HG02870 (cell line): ENCODE measurements around the gene OR11L1.

Experiments used
- ATAC-seq: cut with Tn5 transposase; IDR thresholded peaks from one replicate; pipeline ENCODE4 v1.9.1; 2021; ENCODE audit warnings: mild to moderate bottlenecking, moderate library complexity; ENCODE audit not compliant: unreplicated experiment

The OR11L1 gene

DNA sequence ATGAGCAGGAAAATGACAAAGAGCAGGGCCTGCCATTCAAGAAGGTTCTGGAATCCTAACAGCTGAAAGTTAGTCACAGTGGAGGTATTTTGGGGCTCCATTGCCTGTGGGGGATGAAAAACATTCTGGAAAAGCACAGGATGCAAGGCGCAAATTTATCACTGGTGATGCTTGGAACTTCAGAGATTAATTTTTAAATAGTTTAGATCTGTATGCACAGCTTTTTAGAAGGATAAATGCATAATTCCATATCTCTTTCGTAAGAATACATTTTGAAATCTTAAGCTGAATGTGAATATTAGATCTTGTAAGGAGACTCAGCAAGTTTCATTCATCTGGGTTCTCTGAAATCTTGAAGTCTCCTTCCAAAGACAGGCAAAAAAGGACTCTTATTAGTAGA, at the start of gene OR11L1:
Gene OR11L1, minus strand, starts transcription at position 101 of the 400 bp plus-strand sequence. Its CDS starts 0 bp downstream, at position 101.
- ATAC-seq, result no peak

DNA sequence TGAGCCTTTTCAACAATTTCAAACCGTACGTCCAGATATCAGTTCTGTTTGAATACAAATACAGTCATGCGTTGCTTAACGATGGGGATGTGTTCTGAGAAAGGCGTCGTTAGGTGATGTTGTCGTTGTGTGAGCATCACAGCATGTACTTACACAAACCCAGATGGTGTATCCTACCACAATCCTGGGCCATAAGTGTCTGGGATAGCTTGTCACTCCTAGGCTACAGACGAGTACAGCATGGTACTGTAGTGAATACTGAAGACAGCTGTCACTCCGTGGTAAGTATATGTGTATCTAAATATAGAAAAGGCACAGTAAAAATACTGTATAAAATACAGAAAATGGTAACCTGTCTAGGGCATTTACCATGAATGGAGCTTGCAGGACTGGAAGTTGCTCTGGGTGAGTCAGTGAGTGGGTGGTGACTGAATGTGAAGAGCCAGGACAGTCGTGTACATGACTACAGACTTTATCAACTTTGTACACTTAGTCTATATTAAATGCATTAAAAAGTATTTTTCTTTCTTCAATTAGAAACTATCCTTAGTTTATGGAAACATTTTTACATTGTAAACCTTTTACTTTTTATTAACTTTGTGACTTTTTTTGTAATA, 43.2 kb upstream of the OR11L1 start:
- ATAC-seq, result no peak

- no peak for ATAC-seq
Observed at GRCh38 chr1:247883346-247883745, 41.6 kb upstream of the OR11L1 start.

DNA sequence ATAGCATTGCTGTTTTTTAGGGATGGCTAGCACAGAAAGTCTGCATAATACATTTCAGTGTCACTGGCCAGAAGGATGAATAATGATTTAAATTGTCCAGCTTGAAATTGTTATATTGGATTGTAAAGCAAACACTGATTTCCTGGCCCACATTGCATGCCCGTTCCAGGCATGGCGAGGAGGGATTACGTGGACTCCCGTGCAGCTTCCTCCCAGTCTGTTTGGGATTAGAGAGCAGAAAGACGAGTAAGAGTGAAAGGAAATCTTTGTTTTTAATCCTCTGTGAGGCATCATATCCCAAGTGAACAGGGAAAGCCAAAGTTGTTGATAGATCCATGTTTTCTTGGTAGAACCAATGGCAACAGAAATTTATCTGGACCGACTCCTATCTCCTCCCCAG, 23.7 kb upstream of the OR11L1 start:
- ATAC-seq, result no peak

- no peak for ATAC-seq
Observed at GRCh38 chr1:247864644-247865043, 22.9 kb upstream of the OR11L1 start.

DNA sequence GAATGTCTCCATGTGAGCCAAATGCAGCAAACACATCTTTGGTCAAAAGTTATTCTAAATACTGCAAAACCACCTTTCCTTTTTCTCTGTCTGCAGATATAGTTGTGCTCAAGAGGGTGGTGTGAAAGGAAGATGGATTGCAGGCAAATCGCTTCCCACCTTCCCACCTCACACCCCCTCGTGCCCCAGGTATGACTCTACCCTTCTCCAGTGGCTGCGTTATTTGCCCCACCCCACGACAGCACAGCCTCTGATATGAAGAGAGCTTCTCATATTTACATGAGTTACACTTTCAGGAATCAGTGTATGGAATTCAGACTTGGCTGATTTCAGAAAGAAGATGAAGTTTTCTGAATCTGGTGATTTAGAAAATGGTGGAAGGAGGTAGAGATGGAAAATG, 21.1 kb upstream of the OR11L1 start:
- ATAC-seq, result no peak

DNA sequence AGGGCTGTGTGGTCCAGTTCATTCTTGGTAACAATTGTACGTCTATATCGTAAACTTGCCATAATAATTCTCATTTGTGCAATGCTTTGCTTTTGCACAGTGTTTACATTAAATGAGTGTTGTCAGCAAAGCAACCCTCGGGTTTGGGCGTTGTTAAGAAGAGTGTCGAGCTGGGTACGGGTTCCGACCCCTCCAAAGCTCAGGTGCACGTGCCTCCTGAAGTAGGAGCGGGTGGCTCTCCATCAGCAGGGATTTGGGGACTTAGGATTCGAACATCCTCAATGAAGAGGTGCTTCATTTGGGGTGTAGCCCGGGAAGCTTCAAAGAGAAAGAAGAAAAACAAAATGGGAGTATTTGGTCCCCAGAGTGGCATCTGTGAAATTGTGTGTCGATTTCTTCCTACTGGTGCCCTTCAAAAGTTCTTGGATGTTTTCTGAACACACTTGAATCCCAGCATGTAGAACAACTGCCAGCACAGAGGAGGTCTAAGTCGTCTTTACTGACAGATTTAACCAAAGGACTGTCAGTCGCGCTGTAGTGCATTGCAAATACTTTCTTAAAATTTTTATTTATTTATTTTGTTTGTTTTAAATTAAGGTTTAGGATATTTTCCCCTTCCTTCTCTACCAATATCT, 16.4 kb upstream of the OR11L1 start:
- no peak for ATAC-seq

- peak; percentile 38 for ATAC-seq
Observed at GRCh38 chr1:247857069-247857984, 15.6 kb upstream of the OR11L1 start, which contains the start of gene TRIM58. TSS of gene TRIM58 (plus strand) at chr1:247857187. CDS start at chr1:247857247, 60 bp downstream.

- ATAC-seq, result no peak
Observed at GRCh38 chr1:247855911-247856310, 14.2 kb upstream of the OR11L1 start.

- no peak for ATAC-seq
Observed at GRCh38 chr1:247854899-247855545, 13.3 kb upstream of the OR11L1 start.

DNA sequence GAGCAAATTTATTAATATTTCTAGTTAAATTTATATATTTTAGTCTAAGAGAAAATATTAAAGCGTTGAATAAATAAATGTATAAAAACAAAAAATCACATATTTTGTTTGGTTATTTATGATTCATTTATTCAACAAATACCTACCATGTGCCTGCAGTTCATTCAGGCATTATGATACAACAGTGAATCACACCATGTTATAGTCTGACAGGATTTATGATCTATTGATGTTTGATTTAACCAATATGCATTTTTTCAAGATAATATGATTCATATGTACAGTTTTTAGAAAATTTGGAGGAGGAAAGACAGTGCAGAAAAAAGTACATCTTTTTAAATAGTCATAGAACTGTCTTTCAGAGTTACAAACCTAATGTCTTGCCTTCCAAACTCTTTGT, 7.9 kb upstream of the OR11L1 start:
- ATAC-seq, result no peak

- ATAC-seq, result no peak
Observed at GRCh38 chr1:247848346-247848745, 6.7 kb upstream of the OR11L1 start.

GRCh38 chr1:247845693-247846017, 4.0 kb upstream of the OR11L1 start:
- ATAC-seq, result no peak

- ATAC-seq, result no peak
Observed at GRCh38 chr1:247845011-247845692, 3.5 kb upstream of the OR11L1 start.

DNA sequence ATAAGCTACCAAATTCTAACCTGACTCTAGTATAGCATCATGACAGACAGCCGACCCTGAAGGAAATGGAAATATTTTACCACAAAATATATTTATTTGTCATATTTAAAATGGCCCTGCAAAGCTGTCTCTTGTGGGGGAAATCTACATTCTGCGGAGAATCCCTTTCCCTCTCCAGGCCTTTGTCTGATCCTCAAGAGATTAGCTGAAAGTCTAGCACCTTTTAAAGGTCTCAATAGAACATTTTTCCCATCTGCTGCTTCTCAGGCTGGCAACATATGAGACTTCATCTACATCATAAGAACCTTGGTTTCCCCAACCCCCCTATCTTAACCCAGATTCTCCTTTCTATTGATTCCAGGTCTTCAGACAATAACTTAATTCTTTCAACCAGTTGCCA, 1.7 kb upstream of the OR11L1 start:
- ATAC-seq, result no peak

- no peak for ATAC-seq
Observed at GRCh38 chr1:247840818-247841217, 878 bp downstream of the OR11L1 start.

DNA sequence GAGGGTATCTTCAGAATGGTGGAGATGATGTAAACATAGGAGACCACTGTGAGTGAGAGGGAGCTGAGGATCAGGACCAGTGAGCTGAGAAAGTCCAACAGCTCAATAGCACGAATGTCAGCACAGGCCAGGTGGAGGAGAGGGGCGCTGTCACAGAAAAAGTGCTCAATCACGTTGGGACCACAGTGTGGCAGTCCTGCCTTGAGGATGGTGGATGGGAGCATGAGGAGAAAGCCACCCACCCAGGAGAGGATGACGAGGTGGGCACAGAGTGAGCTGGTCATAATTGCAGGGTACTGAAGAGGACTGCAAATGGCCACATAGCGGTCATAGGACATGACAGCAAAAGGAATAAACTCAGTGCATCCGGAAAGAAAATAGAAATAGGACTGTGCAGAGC, 8.1 kb downstream of the OR11L1 start:
- ATAC-seq, result no peak

DNA sequence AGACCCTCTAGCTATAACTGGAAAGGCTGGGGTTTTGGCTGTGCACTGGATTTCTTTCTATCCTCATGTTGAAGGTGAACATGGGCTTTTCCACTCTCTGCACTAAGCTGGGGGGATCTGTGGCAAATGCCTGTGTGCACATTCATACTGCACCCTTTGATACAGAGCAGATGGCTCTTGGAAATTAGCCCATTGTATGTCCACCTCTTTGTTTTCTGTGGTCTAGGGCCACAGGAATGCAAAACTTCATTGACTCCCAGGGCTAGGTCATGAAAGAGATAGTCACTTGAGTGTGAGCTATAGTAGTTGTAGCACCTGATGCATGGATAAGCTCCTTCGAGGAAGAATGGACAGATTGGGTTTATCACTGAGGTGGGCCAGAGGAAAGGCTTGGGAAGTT, 12.0 kb downstream of the OR11L1 start:
- ATAC-seq, result no peak

DNA sequence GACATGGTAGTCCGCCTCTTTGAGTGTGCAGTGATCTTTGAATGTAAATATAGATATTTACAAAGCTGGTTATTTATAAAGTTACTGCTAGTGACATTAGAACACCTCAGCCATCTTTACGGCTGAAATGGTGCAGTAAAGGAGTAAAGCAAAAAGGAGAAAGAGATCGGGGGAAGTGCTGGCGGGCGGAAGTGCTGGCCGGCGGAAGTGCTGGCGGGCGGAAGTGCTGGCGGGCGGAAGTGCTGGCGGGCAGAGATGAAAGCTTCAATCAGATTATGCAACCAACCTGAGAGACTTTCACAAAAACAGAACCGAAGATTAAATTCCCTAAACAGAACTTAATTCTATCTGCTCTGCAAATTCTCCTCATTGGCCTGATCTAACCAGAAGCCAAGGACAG, 16.3 kb downstream of the OR11L1 start:
- ATAC-seq, result no peak

GRCh38 chr1:247824023-247824422, 17.7 kb downstream of the OR11L1 start, which contains the start of gene OR14A16:
TSS of gene OR14A16 (minus strand) at chr1:247824119. CDS start at chr1:247815729, 8,390 bp downstream.
- ATAC-seq, result peak; percentile 53

GRCh38 chr1:247822060-247822459, 19.6 kb downstream of the OR11L1 start:
- no peak for ATAC-seq
